GM21737 (cell line): Measurements from ENCODE around the gene DRC7.
"Not testable (repeated sequence)": the region's sequence is repeated elsewhere in the genome, so short reads cannot be mapped to it uniquely, and the experiment has no call there.

Experiments
- ATAC-seq: cut with Tn5 transposase; IDR thresholded peaks from one replicate; pipeline ENCODE4 v1.9.1; 2021; ENCODE audit warnings: mild to moderate bottlenecking, moderate library complexity; ENCODE audit not compliant: unreplicated experiment

Gene DRC7

GRCh38 chr16:57658878-57659674, 35.5 kb upstream of the DRC7 start:
- ATAC-seq = no peak

- ATAC-seq = no peak
Observed at GRCh38 chr16:57660715-57661463, 33.7 kb upstream of the DRC7 start.

DNA sequence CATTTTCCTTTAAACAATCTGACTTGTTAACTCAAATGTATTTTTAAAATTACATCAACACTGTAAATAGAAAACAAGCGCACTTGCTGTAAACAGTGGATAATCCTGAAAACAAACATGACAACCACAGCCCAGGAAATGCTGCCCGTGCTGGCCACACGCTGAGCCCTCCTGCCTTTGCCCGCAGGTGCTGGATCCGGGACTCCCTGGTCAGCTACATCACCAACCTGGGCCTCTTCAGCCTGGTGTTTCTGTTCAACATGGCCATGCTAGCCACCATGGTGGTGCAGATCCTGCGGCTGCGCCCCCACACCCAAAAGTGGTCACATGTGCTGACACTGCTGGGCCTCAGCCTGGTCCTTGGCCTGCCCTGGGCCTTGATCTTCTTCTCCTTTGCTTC, 33.1 kb upstream of the DRC7 start:
- no peak for ATAC-seq

GRCh38 chr16:57661936-57662906, 32.4 kb upstream of the DRC7 start:
- no peak for ATAC-seq

- no peak for ATAC-seq
Observed at GRCh38 chr16:57663436-57663835, 31.2 kb upstream of the DRC7 start.

DNA sequence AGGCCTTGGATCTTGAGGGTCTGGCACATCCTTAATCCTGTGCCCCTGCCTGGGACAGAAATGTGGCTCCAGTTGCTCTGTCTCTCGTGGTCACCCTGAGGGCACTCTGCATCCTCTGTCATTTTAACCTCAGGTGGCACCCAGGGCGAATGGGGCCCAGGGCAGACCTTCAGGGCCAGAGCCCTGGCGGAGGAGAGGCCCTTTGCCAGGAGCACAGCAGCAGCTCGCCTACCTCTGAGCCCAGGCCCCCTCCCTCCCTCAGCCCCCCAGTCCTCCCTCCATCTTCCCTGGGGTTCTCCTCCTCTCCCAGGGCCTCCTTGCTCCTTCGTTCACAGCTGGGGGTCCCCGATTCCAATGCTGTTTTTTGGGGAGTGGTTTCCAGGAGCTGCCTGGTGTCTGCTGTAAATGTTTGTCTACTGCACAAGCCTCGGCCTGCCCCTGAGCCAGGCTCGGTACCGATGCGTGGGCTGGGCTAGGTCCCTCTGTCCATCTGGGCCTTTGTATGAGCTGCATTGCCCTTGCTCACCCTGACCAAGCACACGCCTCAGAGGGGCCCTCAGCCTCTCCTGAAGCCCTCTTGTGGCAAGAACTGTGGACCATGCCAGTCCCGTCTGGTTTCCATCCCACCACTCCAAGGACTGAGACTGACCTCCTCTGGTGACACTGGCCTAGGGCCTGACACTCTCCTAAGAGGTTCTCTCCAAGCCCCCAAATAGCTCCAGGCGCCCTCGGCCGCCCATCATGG, 30.5 kb upstream of the DRC7 start:
- no peak for ATAC-seq

DNA sequence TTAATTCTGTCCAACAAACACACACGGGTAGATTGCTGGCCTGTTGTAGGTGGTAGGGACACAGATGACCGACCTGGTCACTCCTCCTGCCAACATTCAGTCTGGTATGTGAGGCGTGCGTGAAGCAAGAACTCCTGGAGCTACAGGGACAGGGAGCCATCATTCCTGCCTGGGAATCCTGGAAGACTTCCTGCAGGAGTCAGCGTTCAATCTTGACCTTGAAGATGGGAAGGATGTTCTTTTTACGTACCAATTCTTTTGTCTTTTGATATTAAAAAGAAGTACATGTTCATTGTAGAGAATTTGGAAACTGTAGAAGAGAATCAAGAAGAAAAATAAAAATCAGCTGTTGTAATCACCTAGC, 30.0 kb upstream of the DRC7 start:
- ATAC-seq = no peak

DNA sequence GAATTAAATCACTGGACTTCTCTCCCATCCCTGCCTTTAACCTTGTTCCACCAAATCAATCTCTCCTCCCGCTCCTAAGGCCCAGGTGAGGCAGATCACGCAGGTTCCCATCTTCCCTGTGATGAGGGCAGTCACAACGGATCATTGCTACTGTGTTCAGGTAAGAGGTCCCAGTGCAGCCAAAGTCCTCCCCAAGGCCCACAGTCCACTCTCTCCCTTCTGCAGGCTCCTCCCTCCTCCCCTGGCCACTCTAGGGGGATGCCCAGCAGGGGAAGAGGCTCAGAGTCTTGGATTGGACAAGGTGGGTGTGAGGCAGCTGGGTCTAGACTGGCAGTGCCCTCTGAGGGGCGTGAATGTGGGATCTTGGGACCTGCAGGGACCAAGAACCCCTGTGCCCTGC, 29.1 kb upstream of the DRC7 start:
- ATAC-seq = no peak

- ATAC-seq = no peak
Observed at GRCh38 chr16:57666353-57667047, 28.1 kb upstream of the DRC7 start.

- ATAC-seq = no peak
Observed at GRCh38 chr16:57667048-57667525, 27.5 kb upstream of the DRC7 start.

- ATAC-seq = no peak
Observed at GRCh38 chr16:57667526-57668262, 26.9 kb upstream of the DRC7 start.

GRCh38 chr16:57668263-57668571, 26.4 kb upstream of the DRC7 start, which contains the start of gene ADGRG3:
Gene ADGRG3 (plus strand): TSS chr16:57668306. CDS start chr16:57668348, 42 bp downstream.
- ATAC-seq = no peak

DNA sequence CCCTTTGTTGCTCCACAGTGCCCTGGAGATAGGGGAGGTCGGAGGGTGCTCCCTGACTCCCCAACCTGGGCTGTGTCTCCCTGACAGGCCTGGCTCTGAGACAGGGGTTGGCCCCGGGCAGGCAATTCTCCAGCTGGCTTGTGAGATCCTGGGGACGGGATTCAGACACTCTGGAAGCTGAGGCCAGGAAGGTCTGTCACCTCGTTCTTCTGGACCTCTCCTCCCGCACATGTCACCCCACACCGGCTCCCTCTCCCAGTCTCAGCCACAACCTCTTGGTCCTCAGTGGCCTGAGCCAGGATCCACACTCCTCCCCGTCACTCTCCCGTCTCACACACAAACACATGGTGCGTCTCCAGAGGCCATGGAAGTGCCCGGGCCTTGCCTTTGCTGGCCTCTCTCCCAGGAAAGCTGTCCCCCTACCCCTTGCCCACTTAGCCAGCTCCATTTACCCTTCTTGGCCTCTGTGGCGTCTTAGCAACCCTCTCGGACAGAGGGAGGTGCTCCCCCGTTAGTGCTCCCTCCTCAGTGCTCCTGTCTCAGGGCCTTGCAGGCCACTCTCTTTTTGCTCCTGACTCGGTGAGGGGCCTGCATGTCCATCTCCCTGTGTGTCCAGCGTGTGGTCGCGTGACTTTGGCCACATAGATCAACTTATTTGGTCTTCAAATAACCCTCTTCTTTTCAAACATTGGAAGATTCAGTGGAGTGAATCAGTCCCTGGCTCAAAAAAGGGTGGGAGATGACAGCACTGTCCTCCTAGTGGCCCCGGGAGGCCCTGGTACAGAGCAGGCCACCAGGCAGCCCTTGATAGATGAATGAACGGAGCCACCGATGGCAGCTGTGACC, 25.8 kb upstream of the DRC7 start:
- ATAC-seq = no peak

GRCh38 chr16:57669476-57670162, 25.0 kb upstream of the DRC7 start:
- ATAC-seq = no peak

DNA sequence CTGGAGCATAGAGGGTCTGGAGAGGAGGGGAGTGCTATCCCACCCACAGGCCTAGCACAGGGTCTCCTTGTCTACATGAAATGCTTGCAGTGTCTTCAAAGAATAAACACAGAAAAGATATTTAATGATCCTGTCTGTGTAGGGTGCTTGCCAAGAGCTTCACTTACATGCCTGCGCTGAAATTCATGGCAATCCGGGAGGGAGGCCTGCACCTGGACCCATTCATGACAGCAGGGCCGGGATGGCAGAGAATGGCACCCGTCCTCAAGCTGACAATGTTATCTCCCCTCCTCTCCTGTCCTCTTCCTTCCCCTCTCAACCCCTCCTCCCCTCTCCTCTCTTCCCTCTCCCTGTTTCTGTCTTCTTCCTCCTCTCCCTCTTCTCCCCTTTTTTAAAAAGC, 24.4 kb upstream of the DRC7 start:
- no peak for ATAC-seq

GRCh38 chr16:57671451-57671850, 23.2 kb upstream of the DRC7 start:
- not testable (repeated sequence) for ATAC-seq

- no peak for ATAC-seq
Observed at GRCh38 chr16:57672416-57672815, 22.2 kb upstream of the DRC7 start.

GRCh38 chr16:57672824-57673223, 21.8 kb upstream of the DRC7 start:
- no peak for ATAC-seq
